Ammon's horn (tissue), 1 donor: ENCODE results near the gene KCNK15.
"Not testable (repeated sequence)": the region's sequence is repeated elsewhere in the genome, so short reads cannot be mapped to it uniquely, and the experiment has no call there.

Experiments
- DNase-seq: peaks from one replicate; pipeline ENCODE4 v3.0.0-alpha.2; 2016; ENCODE audit warnings: low spot score

KCNK15 gene

GRCh38 chr20:44745598-44746366, at the start of gene KCNK15:
TSS of gene KCNK15 (plus strand) at chr20:44745865. CDS start at chr20:44745911, 46 bp downstream.
- DNase-seq, result no peak

- DNase-seq, result no peak
These were observed 49.4 kb upstream of the KCNK15 start for GRCh38 chr20:44696315-44696714.

DNA sequence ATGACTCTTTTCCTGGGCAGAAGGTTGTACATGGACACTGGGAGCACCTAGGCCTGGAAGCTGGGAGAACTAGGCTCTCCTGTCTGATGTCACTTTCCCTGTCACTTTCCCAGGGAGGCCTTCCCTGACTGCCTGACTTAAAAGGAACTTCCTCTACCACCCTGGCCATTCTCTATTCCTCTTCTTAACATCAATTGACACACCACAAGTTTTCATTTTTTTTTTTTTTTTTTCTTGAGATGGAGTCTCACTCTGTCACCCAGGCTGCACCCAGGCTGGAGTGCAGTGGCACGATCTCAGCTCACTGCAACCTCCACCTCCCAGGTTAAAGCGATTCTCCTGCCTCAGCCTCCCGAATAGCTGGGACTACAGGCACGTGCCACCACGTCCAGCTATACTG, 48.6 kb upstream of the KCNK15 start:
- DNase-seq, result not testable (repeated sequence)

- no peak for DNase-seq
These were observed 47.3 kb upstream of the KCNK15 start for GRCh38 chr20:44698351-44698750.

- no peak for DNase-seq
These were observed 45.4 kb upstream of the KCNK15 start for GRCh38 chr20:44700306-44700705.

DNA sequence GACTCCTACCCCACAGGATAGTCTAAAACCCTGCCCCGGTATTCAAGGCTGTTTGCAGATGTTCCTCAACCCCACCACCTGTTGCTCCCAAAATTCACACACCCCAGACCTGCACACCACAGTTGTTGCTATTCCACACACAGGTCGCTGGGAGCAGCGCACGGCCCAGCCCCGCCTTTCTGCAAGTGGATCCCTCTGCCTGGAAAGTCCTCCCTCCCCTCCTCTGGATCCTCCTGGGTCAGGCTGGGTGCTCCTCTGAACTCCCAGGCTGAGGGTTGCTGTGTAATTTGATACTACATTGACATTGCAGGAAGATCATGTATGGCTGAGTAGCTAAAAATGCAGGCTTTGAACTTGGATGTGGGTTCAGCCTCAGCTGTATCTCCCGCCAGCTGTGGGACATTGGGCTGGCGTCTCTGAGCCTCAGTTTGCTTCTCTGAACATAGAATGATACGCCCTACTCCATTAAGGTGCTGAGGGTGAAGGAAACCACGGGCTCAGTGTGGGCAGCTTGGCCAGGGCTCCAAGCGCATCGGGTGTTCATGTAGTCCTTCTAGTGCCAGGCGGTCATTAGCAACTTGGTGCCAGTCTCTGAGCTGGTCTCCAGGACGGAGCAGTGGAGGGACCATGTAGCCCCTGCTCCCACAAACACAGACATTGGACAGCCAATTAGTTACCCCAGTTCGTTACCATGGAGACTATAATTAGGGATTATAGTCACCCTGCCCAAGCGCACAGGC, 44.4 kb upstream of the KCNK15 start:
- DNase-seq, result no peak

- no peak for DNase-seq
These were observed 43.8 kb upstream of the KCNK15 start for GRCh38 chr20:44701858-44702256.

GRCh38 chr20:44702776-44703175, 42.9 kb upstream of the KCNK15 start:
- DNase-seq, result peak; percentile 89

DNA sequence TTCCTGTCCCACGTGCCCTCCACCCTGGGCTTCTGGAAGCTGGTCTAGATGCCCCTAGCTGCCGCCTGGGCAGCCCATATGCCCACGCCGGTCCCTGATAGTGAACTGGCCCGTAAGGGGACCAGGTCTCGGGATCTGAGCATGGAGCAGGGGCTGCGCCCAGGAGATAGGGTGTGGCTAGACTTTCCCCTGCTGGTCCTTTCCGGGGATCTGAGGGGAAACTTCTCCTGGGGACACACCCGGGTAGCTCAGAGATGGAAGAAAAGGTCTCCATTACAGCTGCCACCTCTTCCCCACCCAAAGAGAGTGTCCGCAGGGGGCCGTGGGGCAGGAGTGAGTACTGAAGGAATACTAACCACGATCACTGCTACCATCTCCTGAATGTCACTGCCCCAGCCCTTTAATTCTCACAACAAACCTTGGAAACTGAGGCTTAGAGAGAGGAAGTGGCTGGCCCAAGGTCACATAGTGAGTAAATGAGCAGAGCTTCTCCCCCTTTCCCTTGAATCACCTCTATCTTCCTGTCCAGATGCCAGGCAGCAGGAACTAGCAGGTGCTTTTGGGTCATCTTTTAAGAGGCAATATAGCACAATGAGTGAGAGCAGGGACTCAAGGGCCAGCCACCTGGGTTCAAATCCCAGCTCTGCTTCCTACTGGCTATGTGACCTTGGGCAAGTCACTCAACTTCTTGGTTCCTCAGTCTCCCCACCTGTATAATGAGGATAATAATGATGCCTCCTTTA, 42.3 kb upstream of the KCNK15 start:
- DNase-seq, result no peak

- DNase-seq, result no peak
These were observed 41.6 kb upstream of the KCNK15 start for GRCh38 chr20:44703956-44704488.

GRCh38 chr20:44704551-44704971, 41.1 kb upstream of the KCNK15 start:
- DNase-seq, result no peak

GRCh38 chr20:44705364-44706094, 40.1 kb upstream of the KCNK15 start:
- DNase-seq, result no peak

DNA sequence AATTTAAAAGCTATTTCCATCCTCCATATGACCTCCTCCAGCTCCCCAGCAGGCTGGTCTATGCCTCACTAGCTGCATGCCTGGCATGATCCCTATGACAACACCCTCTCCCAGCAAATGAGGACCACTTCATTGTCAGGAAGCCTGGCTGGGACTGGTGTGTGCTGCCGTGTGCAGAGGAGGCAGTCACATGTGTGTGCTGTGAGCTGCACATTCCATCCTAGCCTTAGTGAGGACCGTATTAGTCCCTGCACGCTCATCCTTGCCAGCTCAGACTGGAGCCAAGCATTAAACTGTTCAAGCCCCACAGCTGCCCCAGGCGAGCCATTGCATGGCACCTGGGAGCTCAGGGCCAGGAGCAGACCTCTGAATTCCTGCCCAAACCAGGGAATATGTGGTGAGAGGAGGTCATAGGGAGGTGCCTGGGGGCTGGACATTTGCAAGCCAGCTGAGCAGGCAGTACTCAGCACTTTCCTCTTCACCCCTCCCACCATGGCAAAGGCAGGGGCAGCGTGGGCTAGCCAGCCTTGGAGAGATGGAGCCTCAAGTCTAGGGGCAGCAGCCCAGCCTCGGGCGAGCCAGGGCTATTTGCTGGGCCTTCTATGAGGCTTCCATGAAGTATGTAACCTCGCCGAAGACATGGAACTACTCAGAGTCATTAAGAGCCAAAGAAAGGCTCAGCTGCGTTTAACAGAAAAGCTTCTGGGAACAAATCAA, 39.2 kb upstream of the KCNK15 start:
- no peak for DNase-seq

- DNase-seq, result no peak
These were observed 38.6 kb upstream of the KCNK15 start for GRCh38 chr20:44707018-44707579.

DNA sequence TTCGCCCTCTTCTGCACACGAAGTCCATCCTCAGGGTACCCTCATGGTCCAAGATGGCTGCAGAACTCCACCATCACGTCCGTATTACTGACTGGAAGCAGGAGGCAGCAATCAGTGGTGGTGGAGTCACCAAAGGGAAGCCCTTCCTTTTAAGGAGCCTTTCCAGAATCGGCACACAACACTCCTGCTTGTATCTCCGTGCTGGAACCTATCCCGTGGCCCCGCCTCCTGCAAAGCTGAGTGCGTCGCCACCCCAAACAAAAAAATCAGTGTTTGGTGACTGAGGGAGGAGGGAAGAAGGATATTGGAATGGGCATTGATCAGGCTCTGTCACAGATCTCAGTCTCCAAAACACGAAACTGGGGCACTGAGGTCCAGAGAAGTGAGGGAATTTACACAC, 36.3 kb upstream of the KCNK15 start:
- no peak for DNase-seq

- DNase-seq, result no peak
These were observed 35.9 kb upstream of the KCNK15 start for GRCh38 chr20:44709797-44710196.

DNA sequence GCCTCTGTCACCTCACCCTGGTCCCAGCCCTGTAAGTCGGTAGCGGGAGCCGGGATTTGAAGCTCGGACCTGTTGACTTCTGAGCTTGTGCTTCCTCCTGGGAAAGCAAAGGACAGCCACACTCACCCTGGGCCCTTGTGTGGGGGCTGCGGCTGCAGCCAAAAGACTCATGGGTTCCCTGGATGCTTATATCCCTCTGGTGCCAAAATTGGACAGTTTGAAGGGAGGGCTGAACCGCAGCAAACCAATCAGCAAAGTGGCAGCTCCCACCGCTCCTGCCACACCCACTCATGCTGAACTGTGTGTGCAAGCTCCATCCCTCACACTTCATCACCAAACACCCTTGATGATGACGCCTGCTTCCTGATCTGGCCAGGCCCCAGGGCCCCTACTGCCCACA, 34.4 kb upstream of the KCNK15 start:
- no peak for DNase-seq

GRCh38 chr20:44714102-44714700, 31.5 kb upstream of the KCNK15 start:
- DNase-seq, result no peak

GRCh38 chr20:44714701-44715498, 30.8 kb upstream of the KCNK15 start, which contains the start of gene CCN5:
TSS of gene CCN5 (plus strand) at chr20:44715369. CDS start at chr20:44715391, 22 bp downstream.
- DNase-seq, result peak; percentile 74
